ENCODE data around the gene ZNF148. TPM values are rescaled to one million over a fixed set of nuclear protein-coding genes. Genes with fewer than 3 reads are reported as not detected.
A peak's percentile ranks its signal among the peaks of the same experiment; 100 is the strongest.

Gene ZNF148
- total RNA-seq, 1 experiment from 2014 or later, result 55.8 TPM

DNA sequence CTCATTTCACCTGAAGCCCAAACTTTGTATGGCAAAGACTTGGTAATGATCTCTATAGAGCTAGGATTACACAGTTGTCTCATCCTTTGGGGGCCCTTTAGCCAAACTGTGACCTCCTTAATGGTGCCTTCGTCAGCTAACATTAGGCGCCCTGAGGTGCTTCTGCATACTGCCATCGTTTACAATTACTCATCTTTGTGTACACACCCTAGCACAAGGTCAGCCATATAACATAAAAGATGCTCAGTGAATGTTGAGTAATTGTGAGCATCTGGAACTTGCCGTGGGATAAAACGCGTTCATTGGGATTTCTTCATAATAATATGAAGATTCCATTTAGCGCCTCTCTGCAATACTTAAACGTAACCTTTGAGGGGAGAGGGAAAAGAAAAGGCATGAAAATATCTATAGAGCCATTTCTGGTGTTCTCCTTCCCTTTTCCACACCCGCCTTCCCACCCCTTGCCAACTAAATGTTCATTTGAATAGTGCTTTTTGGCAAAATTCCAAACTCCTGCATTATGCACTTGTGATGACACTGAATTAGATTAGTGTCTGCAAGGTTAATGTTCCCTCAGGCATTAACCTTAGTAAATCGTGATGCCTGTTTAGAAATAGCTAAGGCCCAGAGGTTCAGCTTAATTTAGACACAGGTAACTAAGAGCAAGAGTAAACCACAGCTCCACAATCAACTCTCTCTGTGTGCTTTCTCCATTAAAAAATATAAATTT lies 990 bp upstream of the ZNF148 start:
- no peaks in the 10 kb centered on the region for H3K9me3 ChIP-seq (ENCODE audit: control insufficient read depth, insufficient read depth, low read depth, low read length)
- H3K4me1 ChIP-seq (ENCODE audit: control insufficient read depth, insufficient read depth, low read length), result peaks cover 14% of the 10 kb centered on the region
- peak overlapping the region; percentile 97 for H3K27ac ChIP-seq (ENCODE audit: low read length)
- DNase-seq (ENCODE audit: low read depth, low spot score) (no peak), ATAC-seq (peak; percentile 8; the same call in 1 of the 2 replicates)
- ChIA-PET POLR2A (no interaction called here), CTCF (no interaction called here)
- peak overlapping the region; percentile 74 to 85 for H3K4me3 ChIP-seq (ENCODE audit: low read depth in 2 of 2, low read length in 2 of 2)
- no peak for TF ChIP-seq POLR2AphosphoS5 (IDR thresholded peaks at IDR 0.05; ENCODE audit: low read depth, low read length)
- TF ChIP-seq TCF7L2 (IDR thresholded peaks at IDR 0.05; ENCODE audit: low read depth, low read length), result no peak
- TF ChIP-seq, protein P1, sequence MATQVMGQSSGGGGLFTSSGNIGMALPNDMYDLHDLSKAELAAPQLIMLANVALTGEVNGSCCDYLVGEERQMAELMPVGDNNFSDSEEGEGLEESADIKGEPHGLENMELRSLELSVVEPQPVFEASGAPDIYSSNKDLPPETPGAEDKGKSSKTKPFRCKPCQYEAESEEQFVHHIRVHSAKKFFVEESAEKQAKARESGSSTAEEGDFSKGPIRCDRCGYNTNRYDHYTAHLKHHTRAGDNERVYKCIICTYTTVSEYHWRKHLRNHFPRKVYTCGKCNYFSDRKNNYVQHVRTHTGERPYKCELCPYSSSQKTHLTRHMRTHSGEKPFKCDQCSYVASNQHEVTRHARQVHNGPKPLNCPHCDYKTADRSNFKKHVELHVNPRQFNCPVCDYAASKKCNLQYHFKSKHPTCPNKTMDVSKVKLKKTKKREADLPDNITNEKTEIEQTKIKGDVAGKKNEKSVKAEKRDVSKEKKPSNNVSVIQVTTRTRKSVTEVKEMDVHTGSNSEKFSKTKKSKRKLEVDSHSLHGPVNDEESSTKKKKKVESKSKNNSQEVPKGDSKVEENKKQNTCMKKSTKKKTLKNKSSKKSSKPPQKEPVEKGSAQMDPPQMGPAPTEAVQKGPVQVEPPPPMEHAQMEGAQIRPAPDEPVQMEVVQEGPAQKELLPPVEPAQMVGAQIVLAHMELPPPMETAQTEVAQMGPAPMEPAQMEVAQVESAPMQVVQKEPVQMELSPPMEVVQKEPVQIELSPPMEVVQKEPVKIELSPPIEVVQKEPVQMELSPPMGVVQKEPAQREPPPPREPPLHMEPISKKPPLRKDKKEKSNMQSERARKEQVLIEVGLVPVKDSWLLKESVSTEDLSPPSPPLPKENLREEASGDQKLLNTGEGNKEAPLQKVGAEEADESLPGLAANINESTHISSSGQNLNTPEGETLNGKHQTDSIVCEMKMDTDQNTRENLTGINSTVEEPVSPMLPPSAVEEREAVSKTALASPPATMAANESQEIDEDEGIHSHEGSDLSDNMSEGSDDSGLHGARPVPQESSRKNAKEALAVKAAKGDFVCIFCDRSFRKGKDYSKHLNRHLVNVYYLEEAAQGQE (IDR thresholded peaks at IDR 0.05; ENCODE audit: insufficient read depth in 1 of 2, low read depth in 2 of 2, low read length in 1 of 2), result no peak
- TF ChIP-seq SIN3A (IDR thresholded peaks at IDR 0.05; ENCODE audit: borderline replicate concordance, insufficient read depth, low read depth, low read length), result no peak
- TF ChIP-seq CTCF (IDR thresholded peaks at IDR 0.05), result no peak
- TSS peak; percentile 88 for BruUV-seq (replicated peaks)
- intact Hi-C loops (cut with micrococcal nuclease; ENCODE audit: unreplicated experiment), result no loop called here
- H3K36me3 ChIP-seq (ENCODE audit: control insufficient read depth, insufficient read depth, low read length), result peaks cover 2% of the 10 kb centered on the region; the same call in 1 of the 2 replicates
- in situ Hi-C loops (cut with HindIII; ENCODE audit: low pct_unique_long_range_greater_than_20kb, low sequenced_read_pairs), result no loop called here
- no peaks in the 10 kb centered on the region for H3K27me3 ChIP-seq (ENCODE audit: control insufficient read depth, insufficient read depth, low read length)

GRCh38 chr3:125374501-125374995 lies 577 bp downstream of the ZNF148 start:
- DNase-seq (ENCODE audit: low read depth, low spot score) (no peak), ATAC-seq (peak; percentile 66)
- intact Hi-C loops (cut with micrococcal nuclease; ENCODE audit: unreplicated experiment) (no loop called here), in situ Hi-C loops (cut with HindIII; ENCODE audit: low pct_unique_long_range_greater_than_20kb, low sequenced_read_pairs) (no loop called here)
- H3K4me1 ChIP-seq (ENCODE audit: control insufficient read depth, insufficient read depth, low read length), result peaks cover 14% of the 10 kb centered on the region
- ChIA-PET CTCF (no interaction called here), POLR2A (interaction anchor here (0.6 kb wide), 2 partner anchors 19 to 304 kb away, joined by 3 read pairs; no protein-coding TSS in a partner anchor)
- peak overlapping the region; percentile 74 to 85 for H3K4me3 ChIP-seq (ENCODE audit: low read depth in 2 of 2, low read length in 2 of 2)
- peaks cover 2% of the 10 kb centered on the region; the same call in 1 of the 2 replicates for H3K36me3 ChIP-seq (ENCODE audit: control insufficient read depth, insufficient read depth, low read length)
- TF ChIP-seq POLR2AphosphoS5 (IDR thresholded peaks at IDR 0.05; ENCODE audit: low read depth, low read length) (no peak), SIN3A (IDR thresholded peaks at IDR 0.05; ENCODE audit: borderline replicate concordance, insufficient read depth, low read depth, low read length) (no peak), TCF7L2 (IDR thresholded peaks at IDR 0.05; ENCODE audit: low read depth, low read length) (no peak), CTCF (IDR thresholded peaks at IDR 0.05) (no peak)
- TF ChIP-seq, protein P1 (IDR thresholded peaks at IDR 0.05; ENCODE audit: insufficient read depth in 1 of 2, low read depth in 2 of 2, low read length in 1 of 2), result no peak
- H3K27ac ChIP-seq (ENCODE audit: low read length), result peak overlapping the region; percentile 89
- no peaks in the 10 kb centered on the region for H3K9me3 ChIP-seq (ENCODE audit: control insufficient read depth, insufficient read depth, low read depth, low read length)
- H3K27me3 ChIP-seq (ENCODE audit: control insufficient read depth, insufficient read depth, low read length), result no peaks in the 10 kb centered on the region
- no TSS peak for BruUV-seq (replicated peaks)
